Measurements from ENCODE around the gene ANO5.

GRCh38 chr11:22331771-22332170 lies 138.9 kb downstream of the ANO5 start:
- TF ChIP-seq ZNF274 (IDR thresholded peaks at IDR 0.05; ENCODE audit: low read depth, low read length) (no peak), CTCF (IDR thresholded peaks at IDR 0.05 in 2 of 3, conservative IDR thresholded peaks at IDR 0.05 in 1 of 3; ENCODE audit: borderline replicate concordance in 1 of 3, insufficient read depth in 1 of 3, low read depth in 2 of 3, low read length in 2 of 3) (no peak; a peak in 1 of 6 replicates), EZH2 (IDR thresholded peaks at IDR 0.05) (no peak), POLR2A (IDR thresholded peaks at IDR 0.05; ENCODE audit: borderline replicate concordance, extremely low read depth, insufficient read depth, insufficient read length) (no peak), EZH2phosphoT487 (IDR thresholded peaks at IDR 0.05; ENCODE audit: borderline replicate concordance) (no peak)

Measured in HCT116 (cell line).